Hematopoietic multipotent progenitor cell treated with erythropoietin and hydrocortisone succinate and interleukin-3 and kit ligand, for 4 days (in vitro differentiated cells): ENCODE results near the gene UNC13B.

Experiments
- DNase-seq: peaks from one replicate; pipeline ENCODE4 v3.0.0-alpha.2; 2015

The UNC13B gene

GRCh38 chr9:35340046-35340445 is 178.2 kb downstream of the UNC13B start:
- DNase-seq = no peak

GRCh38 chr9:35341021-35341420 is 179.2 kb downstream of the UNC13B start:
- DNase-seq = no peak

- DNase-seq = peak; percentile 39
Observed at GRCh38 chr9:35341585-35341984, 179.8 kb downstream of the UNC13B start.

DNA sequence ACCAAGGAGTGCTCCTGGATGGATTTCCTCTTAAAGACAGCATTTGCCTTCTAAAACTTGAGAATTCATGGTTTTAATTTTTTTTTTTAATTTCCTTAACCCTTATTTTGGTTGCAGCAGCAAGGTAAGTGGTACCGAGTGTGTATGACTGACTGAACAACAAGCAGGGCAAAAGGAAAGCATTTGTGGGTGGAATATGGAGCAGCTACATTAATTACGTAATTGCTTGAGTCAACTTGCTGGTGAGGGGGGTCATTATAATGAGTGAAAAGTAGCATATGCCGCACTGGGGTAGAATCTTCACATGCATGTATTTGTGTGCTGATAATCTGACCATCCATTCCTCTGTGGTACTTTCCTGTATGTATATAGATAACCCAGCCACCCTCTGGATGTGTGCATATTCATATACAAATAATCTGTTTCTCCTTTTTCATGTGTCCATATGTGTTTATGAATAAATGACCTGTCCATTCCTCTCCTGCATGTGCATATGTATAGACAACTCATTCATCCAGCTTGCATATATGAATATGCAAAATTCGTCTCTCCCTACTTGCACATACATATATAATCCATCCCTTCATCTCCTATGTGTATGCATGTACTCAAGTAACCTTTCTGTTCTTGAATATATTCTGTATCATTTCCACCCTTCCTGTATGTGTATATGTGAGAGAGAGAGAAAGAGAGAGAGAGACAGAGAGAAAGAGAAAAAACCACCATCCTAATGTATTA is 180.6 kb downstream of the UNC13B start:
- peak; percentile 38 for DNase-seq

DNA sequence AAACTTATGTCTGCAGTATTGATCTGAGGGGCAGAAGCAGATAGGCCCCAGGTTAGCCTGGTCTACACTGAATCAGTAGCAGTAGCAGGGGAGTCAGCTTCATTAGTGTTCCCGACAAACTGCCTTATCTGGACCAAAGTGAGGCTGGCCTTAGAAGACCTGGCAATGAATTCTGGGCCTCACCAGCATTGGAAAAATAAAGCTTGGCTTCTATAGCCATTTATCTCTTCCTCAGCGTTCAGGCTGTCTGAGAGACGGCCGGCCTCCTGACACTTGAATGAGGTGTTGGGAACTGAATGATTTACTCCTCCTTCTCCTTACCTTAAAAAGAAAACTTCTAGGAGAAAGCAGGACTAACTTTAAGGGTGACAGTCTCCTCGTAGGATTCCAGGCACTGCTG is 186.3 kb downstream of the UNC13B start:
- DNase-seq = no peak

GRCh38 chr9:35349287-35349990 is 187.6 kb downstream of the UNC13B start:
- DNase-seq = no peak

- DNase-seq = no peak
Observed at GRCh38 chr9:35350212-35350611, 188.4 kb downstream of the UNC13B start.

DNA sequence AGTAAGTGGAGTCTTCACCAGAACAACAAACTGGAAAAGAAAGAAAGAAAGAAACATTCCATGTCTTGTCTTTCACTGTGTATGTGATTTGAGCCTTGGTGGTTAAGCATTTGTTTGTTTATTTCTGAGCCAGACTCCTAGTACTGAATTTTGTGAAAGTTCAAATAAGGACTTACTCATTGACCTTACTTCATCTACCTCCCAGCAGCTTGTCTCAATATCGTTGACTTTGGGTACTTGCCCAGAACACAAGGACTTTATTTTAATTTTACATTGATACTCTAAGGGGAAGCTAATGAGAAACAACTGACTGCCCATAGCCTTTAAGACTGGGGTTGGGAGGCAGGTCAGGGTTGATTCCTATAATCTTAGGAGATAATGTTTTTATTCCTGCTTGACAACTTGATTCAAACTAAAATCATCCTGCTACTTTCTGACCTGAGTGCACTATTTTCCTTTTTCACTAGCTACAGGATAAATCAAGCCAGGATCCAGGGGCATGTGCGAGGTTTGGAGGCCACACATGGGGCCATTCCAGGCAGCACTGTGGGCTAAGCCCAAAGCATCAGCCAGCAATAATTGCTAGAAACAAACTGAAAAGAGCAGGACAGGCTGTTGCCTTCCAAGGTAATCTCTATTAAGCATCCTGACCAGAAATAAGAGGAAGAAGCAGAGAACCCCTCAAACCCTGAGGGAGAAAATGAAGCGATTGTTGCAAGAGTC is 189.2 kb downstream of the UNC13B start:
- no peak for DNase-seq

GRCh38 chr9:35353731-35354365 is 192.0 kb downstream of the UNC13B start:
- DNase-seq = no peak

- no peak for DNase-seq
Observed at GRCh38 chr9:35355939-35356338, 194.1 kb downstream of the UNC13B start.

DNA sequence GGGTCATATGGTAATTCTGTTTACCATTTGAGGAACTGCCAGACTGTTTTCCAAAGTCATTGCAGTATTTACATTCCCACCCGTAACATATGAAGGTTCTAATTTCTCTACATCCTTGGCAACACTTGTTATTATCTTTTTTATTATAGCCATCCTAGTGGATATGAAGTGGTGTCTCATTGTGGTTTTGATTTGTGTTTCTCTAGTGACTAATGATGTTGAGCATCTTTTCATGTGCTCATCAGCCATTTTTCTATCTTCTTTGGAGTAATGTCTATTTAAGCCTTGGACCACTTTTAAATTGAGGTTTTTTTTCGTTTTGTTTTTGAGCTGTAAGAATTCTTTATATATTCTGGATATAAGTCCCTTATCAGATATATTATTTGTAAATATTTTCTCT is 195.3 kb downstream of the UNC13B start:
- DNase-seq = no peak

DNA sequence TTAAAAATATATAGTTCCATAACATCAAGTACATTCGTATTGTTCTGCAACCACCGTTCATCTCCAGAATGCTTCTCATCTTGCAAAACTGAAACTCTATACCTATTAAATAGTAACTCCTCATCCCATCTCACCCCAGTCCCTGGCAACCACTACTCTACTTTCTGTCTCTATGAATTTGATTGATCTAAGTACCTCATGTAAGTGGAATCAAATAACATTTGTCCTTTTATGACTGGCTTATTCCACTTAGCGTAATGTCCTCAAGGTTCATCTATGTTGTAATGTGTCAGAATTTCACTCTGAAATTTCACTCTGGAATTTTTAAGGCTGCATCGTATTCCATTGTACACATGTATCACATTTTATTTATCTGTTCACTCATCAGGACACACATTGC is 196.0 kb downstream of the UNC13B start:
- no peak for DNase-seq

GRCh38 chr9:35364817-35365585 is 203.2 kb downstream of the UNC13B start:
- DNase-seq = no peak

- no peak for DNase-seq
Observed at GRCh38 chr9:35366627-35367026, 204.8 kb downstream of the UNC13B start.

DNA sequence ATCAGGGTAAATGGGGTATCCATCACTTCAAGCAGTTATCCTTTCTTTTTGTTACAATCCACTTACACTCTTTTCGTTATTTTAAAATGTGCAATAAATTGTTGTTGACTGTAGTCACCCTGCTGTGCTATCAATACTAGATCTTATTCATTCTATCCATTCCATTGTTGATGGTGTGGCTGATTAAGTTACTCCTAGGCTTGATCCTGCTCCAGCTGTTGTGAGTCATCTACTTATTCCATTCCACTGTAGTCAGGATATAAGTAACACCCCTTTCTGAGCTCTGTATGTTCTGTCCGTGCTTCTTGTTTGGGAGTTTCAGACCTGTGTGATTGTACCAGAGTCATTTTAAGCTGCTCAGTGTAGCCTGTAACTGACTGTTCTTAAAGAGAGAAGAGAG is 205.6 kb downstream of the UNC13B start:
- no peak for DNase-seq

DNA sequence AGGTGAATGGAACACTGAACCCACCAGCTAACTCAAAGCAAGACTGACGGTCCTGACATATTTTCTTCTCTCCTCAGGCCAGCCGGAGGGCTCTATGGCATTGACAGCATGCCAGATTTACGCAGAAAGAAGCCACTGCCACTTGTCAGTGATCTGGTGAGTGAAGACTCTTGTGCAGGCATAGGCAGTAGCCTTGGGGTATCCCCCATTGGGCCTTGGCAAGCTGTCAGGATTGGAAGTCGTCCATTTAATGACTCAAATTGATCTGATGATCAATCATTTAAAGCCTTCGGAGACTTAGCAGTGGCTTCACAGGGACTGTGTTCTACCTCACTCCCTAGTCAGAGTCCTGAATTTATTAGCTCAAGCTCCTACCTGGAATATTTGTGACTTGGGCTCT is 208.4 kb downstream of the UNC13B start:
- DNase-seq = no peak

GRCh38 chr9:35374436-35374835 is 212.6 kb downstream of the UNC13B start:
- DNase-seq = no peak

DNA sequence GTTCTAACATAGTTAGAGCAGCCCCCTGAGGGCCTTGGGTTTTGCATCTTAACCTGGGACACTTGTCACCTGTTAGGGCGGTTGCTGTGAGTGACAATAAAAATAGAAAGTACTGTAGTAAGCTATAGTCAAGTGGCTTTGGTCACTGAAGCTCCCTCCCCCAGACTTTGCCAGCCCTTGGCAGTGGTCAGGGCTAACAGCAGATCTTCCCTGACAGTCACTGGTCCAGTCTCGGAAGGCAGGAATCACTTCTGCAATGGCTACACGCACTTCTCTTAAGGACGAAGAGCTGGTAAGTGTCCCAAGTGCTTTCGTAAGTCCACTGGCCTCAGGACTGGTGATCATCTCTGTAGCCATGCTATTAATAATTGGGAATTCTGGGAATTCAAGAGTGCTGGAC is 213.1 kb downstream of the UNC13B start:
- no peak for DNase-seq

GRCh38 chr9:35380039-35380438 is 218.2 kb downstream of the UNC13B start:
- DNase-seq = no peak

GRCh38 chr9:35380619-35381018 is 218.8 kb downstream of the UNC13B start:
- DNase-seq = no peak

DNA sequence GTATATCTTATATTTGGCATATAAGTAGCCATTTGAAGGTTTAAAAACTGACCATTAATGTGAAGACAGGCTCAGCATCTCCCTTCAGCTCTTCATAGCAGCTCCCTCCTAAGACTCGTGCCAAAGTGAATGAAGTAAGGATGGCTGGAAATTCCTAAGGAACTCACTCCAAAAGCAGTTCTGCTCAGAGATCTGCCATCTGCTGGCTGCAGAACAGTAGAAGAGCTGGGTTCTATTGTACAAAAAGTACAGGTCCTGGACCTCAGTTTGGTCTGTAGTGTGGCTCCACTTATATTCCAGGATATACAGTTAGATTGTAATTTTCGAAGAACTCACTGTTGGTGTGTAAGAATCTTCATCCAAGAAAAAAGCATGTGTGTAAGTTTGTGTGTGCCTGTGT is 223.2 kb downstream of the UNC13B start:
- DNase-seq = no peak

DNA sequence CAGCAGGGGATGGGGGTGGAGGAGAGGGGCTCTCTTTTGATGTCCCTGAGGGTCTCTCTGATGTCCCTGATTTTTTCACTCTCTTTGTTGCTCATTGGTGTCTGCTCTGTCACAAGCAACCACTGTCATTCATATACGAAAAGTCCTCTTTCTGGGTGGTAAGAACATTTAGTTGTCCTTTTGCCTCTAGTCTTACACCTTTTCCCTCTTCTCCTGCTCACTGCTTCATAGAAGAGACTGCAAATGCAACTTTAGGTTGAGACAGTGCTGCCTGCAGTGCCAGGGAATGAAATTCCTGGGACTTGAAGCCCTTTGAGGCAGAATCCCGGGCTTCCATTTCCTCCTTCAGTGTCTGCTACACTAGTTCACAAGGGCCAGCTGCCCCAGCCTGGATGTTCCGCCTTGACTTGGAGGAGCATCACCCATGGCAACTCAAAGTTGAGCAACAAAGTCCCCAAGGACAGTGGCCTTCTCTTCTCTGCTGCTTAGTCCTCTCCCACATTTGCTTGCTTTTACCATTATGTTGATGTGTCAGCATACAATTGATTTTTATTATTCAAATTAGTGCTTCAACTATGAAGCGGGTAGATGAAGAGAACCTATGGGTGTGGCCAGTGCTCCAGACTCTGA is 233.4 kb downstream of the UNC13B start:
- no peak for DNase-seq
